ENCODE measurements around the gene ZNF444.
"Not testable (repeated sequence)": the region's sequence is repeated elsewhere in the genome, so short reads cannot be mapped to it uniquely, and the experiment has no call there.

The ZNF444 gene

DNA sequence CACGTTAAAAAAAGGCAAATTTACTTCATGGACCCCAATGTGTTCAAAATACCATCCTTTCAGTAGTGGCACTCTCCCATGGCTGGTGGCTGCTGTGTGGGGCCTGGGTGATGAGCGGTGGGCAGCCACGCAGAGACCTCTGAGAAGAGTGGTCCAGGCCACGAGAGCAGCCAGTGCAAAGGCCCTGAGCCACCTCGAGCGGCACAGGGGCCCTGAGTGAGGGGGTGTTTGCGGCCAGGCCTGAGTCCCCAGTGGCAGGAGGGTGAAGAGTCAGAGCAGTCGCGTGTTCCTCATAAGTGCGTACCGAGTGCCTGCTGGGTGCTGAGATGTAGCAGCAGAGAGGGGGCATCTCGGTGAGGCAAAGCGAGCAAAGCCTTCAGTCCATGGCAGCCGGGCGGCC lies 7.0 kb downstream of the ZNF444 start:
- DNase-seq = no peak

DNA sequence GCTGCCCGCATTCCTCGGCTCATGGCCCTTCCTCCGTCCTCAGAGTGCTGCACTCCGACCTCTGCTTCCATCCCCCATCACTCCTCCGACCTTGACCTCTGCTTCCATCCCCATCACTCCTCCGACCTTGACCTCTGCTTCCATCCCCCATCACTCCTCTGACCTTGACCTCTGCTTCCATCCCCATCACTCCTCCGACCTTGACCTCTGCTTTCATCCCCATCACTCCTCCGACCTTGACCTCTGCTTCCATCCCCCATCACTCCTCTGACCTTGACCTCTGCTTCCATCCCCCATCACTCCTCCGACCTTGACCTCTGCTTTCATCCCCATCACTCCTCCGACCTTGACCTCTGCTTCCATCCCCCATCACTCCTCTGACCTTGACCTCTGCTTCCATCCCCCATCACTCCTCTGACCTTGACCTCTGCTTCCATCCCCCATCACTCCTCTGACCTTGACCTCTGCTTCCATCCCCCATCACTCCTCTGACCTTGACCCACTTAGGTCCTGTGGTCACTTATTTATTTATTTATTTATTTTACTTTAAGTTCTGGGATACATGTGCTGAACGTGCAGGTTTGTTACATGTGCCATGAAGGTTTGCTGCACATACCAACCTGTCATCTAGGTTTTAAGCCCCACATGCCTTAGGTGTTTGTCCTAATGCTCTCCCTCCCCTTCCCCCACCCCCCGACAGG lies 8.0 kb downstream of the ZNF444 start:
- not testable (repeated sequence) for DNase-seq

DNA sequence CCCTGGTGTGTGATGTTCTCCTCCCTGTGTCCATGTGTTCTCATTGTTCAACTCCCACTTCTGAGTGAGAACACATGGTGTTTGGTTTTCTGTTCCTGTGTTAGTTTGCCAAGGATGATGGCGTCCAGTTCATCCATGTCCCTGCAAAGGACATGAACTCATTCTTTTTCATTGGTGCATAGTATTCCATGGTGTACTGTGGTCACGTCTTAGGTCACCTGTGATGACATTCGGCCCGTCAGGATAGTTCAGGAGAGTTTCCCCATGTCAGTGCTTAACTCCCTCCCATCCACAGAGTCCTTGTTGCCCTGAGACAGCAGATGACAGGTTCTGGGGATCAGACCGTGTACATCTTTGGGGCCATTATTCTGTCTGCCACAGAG lies 8.6 kb downstream of the ZNF444 start:
- no peak for DNase-seq

- no peak for DNase-seq
Measured at GRCh38 chr19:56150358-56150757, 9.3 kb downstream of the ZNF444 start.

- no peak for DNase-seq
Measured at GRCh38 chr19:56152644-56153043, 11.6 kb downstream of the ZNF444 start.

GRCh38 chr19:56153507-56153906 lies 12.4 kb downstream of the ZNF444 start:
- DNase-seq = no peak

DNA sequence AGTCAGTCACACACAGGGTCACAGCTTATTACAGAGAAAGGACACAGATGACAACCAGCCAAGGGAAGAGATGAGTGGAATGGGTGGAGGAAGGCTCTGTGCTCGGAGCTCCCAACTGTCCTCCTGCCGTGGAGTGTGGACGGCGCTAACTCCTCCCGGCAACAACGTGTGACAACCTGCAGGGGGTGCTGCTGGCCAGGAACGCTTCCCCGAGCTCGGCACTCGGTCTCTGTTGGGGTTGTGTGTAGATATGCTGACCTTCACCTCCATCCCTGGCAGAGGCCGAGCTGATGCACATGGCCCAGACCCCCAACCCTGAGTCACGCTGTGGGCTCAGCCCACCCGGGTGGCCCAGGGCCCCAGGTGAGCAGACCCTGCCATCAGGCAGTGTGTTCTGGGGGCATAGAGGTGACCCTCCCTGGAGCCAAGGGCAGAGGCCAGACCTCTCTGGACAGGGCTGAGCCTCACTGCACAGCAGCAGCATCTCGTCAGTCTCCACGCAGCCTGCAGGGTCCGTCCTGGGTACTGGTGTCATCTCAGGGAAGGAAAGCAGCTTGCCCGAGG lies 14.1 kb downstream of the ZNF444 start:
- peak; percentile 48 for DNase-seq

DNA sequence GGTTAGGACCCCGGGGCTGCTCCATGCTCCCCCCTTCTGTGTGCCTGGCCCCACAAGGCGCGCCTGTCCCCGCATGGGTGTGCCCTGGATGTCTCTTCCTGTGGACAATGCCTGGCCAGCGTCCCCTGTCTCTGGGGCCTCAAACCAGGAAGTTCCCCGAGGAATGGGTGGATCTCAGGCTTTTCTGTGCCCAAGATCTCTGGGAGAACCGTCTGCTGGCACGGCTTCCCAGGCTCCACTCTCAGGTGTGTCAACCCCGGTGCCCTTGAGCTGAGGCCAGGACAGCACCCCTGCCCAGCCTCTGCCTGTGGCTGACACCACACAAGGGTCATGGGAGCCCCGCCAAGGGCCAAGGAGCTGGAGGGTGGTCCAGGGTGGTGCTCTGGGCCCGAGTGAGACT lies 15.7 kb downstream of the ZNF444 start:
- no peak for DNase-seq

DNA sequence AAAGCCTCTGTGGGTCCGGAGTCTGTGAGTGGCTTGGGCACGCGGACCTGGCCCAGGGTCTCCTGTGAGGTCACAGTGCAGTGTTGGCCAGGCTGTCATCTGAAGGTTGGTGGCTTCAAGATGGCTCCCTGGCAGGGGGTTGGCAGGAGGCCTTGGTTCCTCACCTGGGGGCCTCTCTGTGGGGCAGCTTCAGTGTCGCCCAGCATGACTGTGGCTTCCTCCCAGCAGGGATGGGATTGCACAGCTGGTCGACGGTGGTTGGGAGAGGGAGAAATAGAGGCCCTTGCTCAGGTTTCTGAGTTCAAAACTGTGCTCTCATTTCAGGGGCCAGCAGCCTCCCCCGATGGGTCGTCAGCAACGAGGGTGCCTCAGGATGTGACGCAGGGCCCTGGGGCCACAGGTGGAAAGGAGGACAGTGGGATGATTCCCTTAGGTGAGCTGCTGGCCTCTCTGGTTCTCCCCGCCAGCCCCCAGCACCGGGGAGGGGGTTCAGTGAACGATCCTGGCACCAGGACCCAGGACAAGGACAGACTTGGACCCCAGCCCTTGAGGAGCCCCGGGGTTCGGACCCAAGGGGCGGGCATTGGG lies 17.2 kb downstream of the ZNF444 start:
- DNase-seq = no peak

DNA sequence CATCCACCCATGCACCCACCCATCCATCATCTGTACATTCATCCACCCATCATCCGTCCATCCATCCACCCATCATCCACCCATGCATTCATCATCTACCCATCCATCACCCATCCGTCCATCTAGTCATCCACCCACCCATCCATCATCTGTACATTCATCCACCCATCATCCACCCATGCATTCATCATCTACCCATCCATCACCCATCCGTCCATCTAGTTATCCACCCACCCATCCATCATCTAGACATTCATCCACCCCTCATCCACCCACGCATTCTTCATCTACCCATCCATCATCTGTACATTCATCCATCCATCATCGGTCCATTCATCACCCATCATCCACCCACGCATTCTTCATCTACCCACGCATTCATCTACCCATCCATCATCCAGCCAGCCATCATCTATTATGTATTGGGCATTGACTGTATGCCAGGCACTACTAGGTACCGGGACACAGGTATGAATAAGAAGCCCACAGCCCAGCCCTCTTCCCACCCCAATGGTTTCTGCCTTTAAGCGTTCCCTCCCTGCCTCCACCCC lies 18.0 kb downstream of the ZNF444 start:
- DNase-seq = no peak

- DNase-seq = no peak
Measured at GRCh38 chr19:56159622-56160271, 18.7 kb downstream of the ZNF444 start.

- no peak for DNase-seq
Measured at GRCh38 chr19:56161534-56161933, 20.4 kb downstream of the ZNF444 start.

GRCh38 chr19:56162258-56162657 lies 21.2 kb downstream of the ZNF444 start:
- peak; percentile 55 for DNase-seq

DNA sequence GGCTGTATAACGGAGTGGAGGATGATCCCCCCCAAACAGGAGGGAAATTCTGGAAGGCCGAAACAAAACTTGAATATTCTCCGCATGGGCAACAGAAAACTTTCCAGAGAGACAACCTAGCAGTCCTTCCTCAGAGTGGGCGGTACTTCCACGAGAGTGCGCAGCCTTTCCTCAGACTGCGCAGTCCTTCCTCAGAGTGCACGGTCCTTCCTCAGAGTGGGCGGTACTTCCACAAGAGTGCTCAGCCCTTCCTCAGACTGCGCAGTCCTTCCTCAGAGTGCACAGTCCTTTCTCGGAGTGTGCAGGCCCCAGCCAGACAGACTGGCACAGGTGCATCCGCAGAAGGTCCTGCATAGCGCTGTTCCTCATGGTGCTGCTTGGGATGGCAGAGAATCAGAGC lies 22.0 kb downstream of the ZNF444 start:
- no peak for DNase-seq

- peak; percentile 61 for DNase-seq
Measured at GRCh38 chr19:56167064-56167578, 26.0 kb downstream of the ZNF444 start.

- no peak for DNase-seq
Measured at GRCh38 chr19:56170261-56170660, 29.2 kb downstream of the ZNF444 start.

- no peak for DNase-seq
Measured at GRCh38 chr19:56174086-56174485, 33.0 kb downstream of the ZNF444 start.

DNA sequence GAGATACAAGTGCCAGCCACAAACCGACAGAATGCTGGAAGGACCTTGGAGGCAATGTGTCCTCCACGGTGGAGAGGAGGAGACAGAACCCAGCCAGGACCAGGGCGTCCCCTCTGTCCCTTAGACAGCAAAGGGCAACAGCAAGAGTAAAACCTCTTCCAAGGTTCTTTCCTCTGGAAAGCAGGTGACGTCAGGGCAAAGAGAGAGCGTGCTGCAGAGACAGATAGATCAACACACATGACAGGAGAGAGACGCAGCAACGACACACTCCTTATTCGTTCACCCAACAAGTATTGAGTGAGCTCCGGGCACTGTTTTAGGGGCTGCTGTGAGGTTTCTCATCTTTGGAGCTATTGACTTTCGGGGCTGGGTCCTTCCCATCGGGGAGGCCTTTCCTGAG lies 33.5 kb downstream of the ZNF444 start:
- DNase-seq = no peak

DNA sequence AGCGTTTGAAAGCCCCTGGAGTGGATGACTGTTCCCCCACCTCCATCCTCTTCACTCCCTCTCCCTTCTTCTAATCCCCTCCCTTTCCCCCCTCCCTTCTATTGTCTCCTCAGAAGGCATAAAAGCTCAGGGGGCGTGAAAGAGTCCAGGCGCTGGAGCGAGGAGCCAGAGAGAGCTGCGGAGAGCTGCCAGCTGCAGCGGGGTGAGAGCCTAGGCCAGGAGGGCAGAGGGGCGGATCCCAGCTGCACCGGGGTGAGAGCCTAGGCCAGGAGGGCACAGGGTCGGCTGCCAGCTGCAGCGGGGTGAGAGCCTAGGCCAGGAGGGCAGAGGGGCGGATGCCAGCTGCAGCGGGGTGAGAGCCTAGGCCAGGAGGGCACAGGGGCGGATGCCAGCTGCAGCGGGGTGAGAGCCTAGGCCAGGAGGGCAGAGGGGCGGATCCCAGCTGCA lies 34.8 kb downstream of the ZNF444 start, which contains the start of gene GALP:
Gene GALP (plus strand): TSS at position 148 of the 447 bp plus-strand sequence. CDS start 1,101 bp downstream, outside the sequence.
- DNase-seq = not testable (repeated sequence)

GRCh38 chr19:56176310-56176709 lies 35.2 kb downstream of the ZNF444 start:
- DNase-seq = not testable (repeated sequence)

- DNase-seq = no peak
Measured at GRCh38 chr19:56176881-56177280, 35.8 kb downstream of the ZNF444 start.

- DNase-seq = no peak
Measured at GRCh38 chr19:56177564-56178243, 36.6 kb downstream of the ZNF444 start.

DNA sequence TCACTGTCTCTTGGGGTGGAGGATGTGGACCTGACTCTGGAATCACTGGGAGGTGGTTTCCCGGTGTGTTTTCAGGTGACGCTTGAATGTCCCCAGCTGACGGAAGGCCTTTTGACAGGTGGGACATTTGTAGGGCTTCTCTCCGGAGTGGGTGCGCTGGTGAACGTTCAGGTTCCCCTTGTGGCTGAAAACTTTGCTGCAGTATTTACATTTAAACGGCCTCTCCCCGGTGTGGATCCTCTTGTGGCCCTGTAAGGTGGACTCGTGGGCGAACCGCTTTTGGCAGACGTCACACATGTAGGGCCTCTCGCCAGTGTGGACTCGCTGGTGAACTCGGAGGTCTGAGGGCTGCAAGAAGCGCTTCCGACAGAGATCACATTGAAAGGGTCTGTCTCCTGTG lies 48.7 kb downstream of the ZNF444 start:
- no peak for DNase-seq
